Stimulated activated CD4-positive, alpha-beta T cell treated with anti-CD3 and anti-CD28 coated beads, Interleukin-1b, Interleukin-23, amount 100 ng/mL, for 4 hours (primary cell): ENCODE data around the gene CD109.
"Not testable (repeated sequence)": the region's sequence is repeated elsewhere in the genome, so short reads cannot be mapped to it uniquely, and the experiment has no call there.

Experiments used
- DNase-seq, 2 donors: peaks; one replicate each; pipeline ENCODE4 v3.0.0-alpha.2; 2020; ENCODE audit warnings: low read depth in 2 of 2

Gene CD109

DNA sequence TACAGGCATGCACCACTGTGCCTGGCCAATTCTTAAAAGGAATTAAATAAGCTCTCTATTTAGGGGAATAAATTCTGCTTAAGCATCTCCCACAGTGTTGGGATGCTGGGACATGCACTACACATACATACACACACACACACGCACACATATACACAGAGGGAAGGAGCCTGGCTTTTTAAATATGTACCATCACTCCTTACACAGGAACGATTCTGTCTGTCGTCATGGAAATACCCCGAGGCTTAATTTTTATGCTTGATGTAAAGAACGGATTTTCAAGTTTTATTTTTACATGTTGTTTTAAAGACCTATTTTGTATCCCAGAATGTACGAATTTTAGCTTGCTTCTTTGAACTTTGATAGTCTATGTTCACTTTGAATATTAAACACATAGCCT lies 95.3 kb downstream of the CD109 start:
- DNase-seq, result no peak

DNA sequence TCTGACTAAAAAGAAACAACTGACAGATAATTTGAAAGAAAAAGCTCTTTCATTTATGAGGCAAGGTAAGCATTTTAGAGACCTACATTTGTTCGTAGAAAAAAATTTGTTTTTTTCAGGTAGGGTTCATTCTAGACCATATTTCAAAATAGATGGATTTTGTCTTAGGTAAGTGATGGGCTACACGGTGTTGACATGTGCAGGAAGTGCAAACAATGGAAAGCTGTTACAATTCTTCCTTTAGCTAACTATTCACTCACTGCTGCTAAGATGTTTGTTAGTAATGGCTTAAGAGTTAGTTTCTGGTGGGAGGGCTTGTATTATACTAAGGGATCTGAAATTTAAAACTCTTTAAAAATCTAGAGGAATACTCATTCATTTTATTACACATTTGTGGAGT lies 96.7 kb downstream of the CD109 start:
- DNase-seq, result no peak

DNA sequence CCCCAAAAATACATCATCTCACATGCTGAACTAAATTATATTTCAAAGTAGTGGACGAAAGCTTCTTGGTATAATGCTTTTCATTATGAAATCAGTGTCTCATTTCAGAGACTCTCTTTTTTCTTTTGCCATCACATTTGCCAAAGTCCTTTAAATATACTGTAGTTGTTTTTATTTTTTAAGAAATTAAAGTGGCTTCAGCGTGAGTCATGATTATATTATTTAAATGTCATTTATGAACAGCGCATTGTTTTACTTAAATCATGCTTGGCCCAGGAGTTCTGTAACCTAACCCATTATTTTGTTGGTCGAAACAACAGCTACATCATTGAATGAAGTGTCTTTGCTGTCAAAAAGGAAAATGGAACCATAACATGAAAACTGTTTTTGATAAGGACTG lies 100.9 kb downstream of the CD109 start:
- DNase-seq, result no peak

- no peak for DNase-seq
Measured at GRCh38 chr6:73797861-73798260, 101.9 kb downstream of the CD109 start.

- DNase-seq, result no peak
Measured at GRCh38 chr6:73798592-73798991, 102.6 kb downstream of the CD109 start.

- DNase-seq, result no peak
Measured at GRCh38 chr6:73800997-73801396, 105.0 kb downstream of the CD109 start.

DNA sequence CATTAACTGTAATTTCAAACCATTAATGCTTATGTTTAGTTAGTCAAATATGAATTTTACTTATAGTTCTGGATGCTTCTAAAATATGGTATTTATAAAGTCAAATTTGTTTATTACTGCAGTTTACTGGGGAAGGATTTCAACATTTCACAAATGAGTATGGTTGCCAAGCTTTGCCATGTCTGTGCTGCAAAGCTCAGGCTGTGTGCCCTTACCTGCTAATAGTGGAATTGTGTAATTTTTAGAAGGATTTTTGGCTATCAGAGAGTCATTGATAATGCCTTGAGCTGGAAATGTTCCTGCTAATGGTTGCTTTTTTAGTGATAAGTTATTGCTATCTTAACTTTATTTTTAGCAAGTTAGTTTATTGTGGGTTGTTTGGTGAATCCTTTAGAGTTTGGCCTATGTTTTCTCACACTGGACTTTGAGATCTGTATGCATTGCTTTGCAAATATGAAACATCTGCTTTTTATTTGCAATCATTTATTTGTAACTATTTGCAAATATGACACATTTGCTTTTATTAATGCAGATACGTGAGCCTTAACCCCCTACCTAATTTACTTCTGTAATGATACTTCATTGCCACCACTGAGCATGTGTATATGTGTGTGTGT lies 105.8 kb downstream of the CD109 start:
- no peak for DNase-seq

DNA sequence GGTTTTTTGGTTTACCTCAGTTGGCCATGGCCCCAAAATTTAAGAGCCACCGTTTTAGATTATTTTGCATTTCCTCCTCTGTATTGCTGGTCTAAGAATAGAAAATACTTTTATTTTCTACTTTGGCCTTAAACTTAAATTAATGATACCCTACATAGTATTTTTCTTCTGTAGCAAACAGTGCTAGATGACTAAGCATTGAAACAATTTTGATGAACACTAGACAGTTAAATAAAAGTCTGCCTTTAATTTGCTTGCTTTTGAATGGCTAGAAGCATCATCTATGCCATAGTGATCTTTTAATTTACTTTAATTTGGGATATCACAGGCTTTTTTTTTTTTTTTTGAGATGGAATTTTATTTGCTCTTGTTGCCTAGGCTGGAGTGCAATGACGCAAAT lies 106.4 kb downstream of the CD109 start:
- no peak for DNase-seq

DNA sequence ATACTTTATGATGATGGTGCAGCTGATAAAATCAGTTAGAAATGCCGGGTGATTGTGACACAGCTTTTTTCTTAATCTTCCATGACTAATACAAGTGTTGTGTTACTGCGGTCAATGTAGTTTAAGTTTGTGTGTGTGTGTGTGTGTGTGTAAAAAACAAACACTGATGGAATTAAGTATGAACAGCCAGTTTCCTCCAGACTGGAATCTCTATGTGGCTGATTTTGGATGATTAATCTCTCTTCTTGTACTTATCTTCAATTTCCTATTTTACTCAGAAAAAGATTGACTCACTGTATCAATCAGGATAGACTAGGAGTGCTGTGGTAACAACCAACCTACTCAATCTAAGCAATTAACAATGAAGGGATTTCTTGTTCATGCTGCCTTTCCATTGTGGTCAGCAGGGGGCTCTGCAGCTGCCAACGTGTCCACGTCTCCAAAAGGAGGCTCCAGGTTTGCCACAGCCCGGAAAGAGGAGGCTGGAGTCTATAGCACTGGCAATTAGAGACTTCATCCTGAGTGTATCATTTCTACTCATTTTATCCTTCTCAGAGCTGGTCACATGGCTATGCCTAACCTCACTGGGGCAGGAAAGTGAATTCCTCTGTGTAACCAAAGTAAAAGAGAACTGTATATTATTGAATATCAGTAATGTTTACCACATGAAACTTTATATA lies 107.7 kb downstream of the CD109 start:
- DNase-seq, result no peak

DNA sequence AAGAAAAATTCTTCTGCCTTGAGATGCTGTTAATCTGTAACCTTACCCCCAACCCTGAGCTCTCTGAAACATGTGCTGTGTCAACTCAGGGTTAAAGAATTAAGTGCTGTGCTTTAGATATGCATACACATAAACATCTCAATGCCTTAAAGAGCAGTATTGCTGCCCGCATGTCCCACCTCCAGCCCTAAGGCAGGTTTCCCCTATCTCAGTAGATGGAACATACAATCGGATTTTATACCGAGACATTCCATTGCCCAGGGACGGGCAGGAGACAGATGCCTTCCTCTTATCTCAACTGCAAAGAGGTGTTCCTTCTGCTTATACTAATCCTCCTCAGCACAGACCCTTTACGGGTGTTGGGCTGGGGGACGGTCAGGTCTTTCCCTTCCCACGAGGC lies 109.2 kb downstream of the CD109 start:
- not testable (repeated sequence) for DNase-seq

DNA sequence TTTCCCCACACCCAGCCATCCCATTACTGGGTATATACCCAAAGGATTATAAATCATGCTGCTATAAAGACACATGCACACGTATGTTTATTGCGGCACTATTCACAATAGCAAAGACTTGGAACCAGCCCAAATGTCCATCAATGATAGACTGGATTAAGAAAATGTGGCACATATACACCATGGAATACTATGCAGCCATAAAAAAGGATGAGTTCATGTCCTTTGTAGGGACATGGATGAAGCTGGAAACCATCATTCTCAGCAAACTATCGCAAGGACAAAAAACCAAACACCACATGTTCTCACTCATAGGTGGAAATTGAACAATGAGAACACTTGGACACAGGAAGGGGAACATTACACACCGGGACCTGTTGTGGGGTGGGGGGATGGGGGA lies 110.0 kb downstream of the CD109 start:
- DNase-seq, result not testable (repeated sequence)

DNA sequence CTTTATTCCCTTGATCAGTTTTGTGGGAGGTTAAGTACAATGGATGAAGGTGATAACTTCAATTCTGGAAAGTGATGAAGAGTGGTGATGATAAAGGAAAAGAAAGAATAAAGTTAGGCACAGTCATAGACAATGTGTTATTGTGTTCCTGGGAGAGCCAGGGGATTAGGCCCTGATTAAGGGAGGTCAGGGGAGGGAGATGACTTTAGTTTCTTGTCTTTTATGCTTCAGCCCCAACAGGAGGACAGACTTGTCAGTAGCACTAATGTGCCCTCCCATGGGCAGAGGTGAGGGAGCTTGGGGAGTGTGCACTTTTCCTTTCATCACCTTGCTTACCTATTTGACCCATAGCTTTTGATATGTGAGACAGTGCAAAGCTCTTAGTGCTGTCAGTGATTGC lies 115.7 kb downstream of the CD109 start:
- DNase-seq, result no peak

GRCh38 chr6:73817253-73817652 lies 121.2 kb downstream of the CD109 start:
- no peak for DNase-seq

DNA sequence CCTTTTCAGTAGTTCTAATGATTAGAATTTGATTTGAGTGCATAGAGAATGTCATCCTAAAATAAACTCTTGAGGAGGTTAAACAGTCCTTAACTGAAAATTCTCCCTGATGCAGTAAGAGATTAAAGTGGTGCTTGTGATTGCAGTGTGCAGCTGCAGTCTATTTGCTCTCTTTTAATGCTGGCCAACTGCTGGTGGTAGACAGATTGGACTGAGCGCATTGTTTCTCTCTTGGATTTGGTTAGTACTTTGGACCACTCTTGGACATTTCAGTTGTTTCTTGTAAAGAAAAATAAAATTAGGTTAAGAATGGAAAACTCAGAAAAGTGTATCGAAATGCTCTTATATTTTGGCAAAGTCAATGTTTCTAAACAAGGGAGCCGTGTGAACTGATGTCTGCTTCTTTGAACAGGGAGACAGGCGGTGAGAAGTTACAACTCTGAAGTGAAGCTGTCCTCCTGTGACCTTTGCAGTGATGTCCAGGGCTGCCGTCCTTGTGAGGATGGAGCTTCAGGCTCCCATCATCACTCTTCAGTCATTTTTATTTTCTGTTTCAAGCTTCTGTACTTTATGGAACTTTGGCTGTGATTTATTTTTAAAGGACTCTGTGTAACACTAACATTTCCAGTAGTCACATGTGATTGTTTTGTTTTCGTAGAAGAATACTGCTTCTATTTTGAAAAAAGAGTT lies 127.2 kb downstream of the CD109 start:
- DNase-seq, result no peak

- no peak for DNase-seq
Measured at GRCh38 chr6:73823832-73824231, 127.8 kb downstream of the CD109 start.

DNA sequence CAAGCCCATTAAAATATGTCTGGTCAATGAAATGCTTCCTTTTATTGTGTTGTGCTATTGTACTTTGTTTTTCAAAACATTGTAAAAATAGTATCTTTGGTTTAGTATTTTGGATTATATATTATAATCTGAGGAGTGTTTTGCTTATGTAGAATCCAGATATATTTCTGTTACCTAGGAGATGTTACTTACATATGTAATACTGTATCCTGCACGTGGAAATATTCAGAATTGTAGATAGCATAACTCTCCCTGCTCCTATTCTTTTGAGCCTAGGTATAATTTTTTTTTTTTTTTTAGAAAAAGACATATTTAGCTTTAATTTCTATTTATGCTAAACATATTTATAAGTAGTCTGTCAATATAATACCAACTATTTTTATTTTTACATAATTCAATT lies 130.6 kb downstream of the CD109 start:
- DNase-seq, result no peak

DNA sequence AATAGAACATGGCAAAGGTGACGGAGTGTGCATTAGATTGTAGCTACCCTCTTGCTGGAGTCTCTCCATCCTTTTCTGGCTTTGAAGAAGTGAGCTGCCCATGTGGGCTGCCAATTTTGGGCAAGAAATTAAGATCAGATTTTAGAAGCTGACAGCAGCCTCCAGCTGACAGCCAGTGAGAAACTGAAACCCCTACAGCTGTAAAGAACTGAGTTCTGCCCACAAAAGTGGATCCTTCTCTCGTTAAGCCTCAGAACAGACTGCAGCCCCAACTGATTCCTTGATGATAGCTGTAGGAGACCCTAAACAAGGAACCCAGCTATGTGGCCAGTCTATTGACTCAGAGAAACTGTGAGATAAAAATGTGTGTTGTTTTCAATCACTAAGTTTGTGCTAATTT lies 134.1 kb downstream of the CD109 start:
- DNase-seq, result no peak

DNA sequence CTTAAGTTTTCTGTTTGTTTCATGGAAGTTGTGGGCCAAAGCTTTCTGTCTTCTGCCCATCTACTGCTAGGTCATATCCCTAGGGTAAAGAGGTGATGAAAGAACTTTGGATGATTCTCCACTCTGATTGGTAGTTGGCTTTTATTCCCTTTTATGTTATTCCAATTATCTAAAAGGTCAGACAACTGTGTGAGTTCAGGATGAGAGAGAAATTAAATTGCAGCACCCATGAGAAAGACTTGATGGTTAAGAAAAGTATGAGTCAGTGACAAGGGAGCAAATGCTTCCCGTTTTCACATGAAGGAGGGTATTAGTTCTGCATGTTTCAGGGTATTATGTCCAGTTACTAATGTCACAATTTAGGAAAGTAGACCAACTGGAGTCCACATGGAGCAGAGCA lies 136.3 kb downstream of the CD109 start:
- DNase-seq, result no peak

- DNase-seq, result not testable (repeated sequence)
Measured at GRCh38 chr6:73844696-73845095, 148.7 kb downstream of the CD109 start.

GRCh38 chr6:73851048-73851447 lies 155.0 kb downstream of the CD109 start:
- not testable (repeated sequence) for DNase-seq

DNA sequence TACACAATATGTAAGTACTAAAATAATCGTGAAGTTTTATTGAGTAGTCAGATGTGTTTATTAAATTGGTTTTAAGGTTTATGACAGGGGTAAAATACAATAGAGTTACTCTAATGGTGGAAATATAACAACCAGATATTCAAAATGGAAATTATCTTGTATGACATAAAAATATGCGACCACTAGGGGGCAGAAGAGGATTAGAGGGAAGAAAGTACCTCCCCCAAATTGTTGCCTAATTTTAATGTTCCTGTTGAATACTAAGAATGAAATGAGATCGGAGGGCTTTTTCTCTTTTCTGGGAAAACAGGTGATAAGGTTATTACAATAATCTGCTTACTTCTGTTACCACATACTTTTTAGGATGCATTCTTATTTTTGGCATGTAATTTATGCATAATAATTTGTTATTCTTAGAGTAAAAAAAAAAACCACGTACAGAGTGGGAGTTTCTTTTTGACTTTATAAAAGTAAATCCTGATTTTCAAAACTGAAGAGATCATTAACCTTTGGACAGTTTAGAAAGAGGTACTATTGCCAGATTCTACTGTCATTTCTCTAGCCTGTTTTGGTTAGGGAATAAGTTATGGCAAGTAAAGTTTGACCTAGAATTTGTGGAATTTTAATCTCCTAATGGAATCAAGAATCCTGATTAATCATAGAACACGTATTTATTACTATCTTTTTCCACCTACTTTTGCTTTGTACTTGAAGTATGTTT lies 159.2 kb downstream of the CD109 start:
- DNase-seq, result peak in 1 of 2 donors; percentile 34

DNA sequence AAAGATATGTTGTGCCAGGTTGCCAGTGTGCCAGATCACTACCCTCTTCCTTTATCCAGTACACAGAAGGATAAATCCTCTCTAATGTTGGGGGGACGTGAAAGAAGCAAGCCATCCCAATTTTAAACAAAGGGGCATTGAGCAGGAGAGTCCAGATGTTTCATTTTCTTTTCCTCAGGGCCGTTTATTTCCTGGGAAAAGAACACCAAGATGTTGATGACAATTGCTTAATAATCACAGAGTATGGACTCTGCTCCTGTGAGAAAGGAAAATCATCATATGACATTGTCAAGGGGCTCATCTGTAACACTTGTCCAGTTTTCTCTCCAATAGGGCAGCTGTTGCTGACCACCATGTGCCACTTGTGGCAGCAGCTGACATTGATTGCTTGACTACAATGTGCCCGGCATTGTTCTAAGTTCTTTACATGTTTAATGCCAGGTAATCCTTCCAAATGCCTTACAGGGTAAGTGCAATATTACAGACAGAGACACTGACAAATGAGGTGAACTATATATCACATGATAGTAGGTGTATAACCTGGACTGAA lies 161.4 kb downstream of the CD109 start:
- no peak for DNase-seq
